Measurements from ENCODE around the gene GSDME.

The GSDME gene

GRCh38 chr7:24757353-24758275 is at the start of gene GSDME:
Gene GSDME (minus strand): TSS chr7:24757464. CDS start chr7:24749774, 7,690 bp downstream.
- Histone ChIP-seq H3K4me1 (ENCODE audit: low read length) (no peaks in the 10 kb centered on the region), H3K27me3 (replicated peaks; ENCODE audit: insufficient read depth, low read length) (no peaks in the 10 kb centered on the region), H3K4me3 (ENCODE audit: low read length) (peak within 1 kb of the TSS; percentile 75), H4K20me1 (ENCODE audit: insufficient read depth, low read length) (no peaks in the 10 kb centered on the region), H3F3A (ENCODE audit: insufficient read depth, low read length) (no peaks in the 10 kb centered on the region), H3K9me2 (replicated peaks; ENCODE audit: insufficient read depth, low read length) (no peaks in the 10 kb centered on the region), H3K27ac (ENCODE audit: low read length) (no peak within 1 kb of the TSS), H3K9me3 (replicated peaks; ENCODE audit: insufficient read depth, low read length) (no peaks in the 10 kb centered on the region), H2AFZ (ENCODE audit: low read length) (peak within 1 kb of the TSS; percentile 83), H3K4me2 (ENCODE audit: low read depth, low read length) (peak within 1 kb of the TSS; percentile 82), H3K9ac (ENCODE audit: low read length) (peak within 1 kb of the TSS; percentile 48; the same call in 1 of the 2 replicates), H3K79me2 (ENCODE audit: low read length) (no peaks in the 10 kb centered on the region), H3K36me3 (replicated peaks; ENCODE audit: insufficient read depth, low read length) (no peaks in the 10 kb centered on the region)
- TF ChIP-seq, protein P1, sequence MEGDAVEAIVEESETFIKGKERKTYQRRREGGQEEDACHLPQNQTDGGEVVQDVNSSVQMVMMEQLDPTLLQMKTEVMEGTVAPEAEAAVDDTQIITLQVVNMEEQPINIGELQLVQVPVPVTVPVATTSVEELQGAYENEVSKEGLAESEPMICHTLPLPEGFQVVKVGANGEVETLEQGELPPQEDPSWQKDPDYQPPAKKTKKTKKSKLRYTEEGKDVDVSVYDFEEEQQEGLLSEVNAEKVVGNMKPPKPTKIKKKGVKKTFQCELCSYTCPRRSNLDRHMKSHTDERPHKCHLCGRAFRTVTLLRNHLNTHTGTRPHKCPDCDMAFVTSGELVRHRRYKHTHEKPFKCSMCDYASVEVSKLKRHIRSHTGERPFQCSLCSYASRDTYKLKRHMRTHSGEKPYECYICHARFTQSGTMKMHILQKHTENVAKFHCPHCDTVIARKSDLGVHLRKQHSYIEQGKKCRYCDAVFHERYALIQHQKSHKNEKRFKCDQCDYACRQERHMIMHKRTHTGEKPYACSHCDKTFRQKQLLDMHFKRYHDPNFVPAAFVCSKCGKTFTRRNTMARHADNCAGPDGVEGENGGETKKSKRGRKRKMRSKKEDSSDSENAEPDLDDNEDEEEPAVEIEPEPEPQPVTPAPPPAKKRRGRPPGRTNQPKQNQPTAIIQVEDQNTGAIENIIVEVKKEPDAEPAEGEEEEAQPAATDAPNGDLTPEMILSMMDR (IDR thresholded peaks at IDR 0.05; ENCODE audit: low read length) = no peak
- TF ChIP-seq EZH2phosphoT487 (IDR thresholded peaks at IDR 0.05; ENCODE audit: low read length) (no peak), EZH2 (optimal IDR thresholded peaks at IDR 0.05; ENCODE audit: low read depth, low read length) (no peak)
- DNase-seq = peak; percentile 62

DNA sequence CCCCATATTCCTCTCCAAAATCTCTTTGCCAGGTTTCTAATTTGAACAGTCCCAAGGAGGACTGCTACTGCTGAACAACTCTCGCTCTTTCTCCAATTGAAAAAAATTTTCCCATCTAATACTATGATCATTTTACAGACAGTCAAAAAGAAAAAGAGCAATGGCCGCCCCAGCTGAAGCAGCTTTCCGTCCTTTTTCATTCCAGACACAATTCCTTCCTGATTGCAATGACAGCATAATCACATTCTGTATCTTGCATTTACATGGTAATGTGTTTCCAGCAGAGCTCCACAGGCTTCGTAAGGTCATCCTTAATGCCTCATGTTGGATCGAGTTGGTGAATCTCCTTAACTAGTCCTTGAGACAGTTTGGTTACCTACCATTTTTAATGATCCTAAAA is 45.0 kb upstream of the GSDME start:
- H3F3A ChIP-seq (ENCODE audit: insufficient read depth, low read length) = no peaks in the 10 kb centered on the region
- no peak overlapping the region for H2AFZ ChIP-seq (ENCODE audit: low read length)
- no peaks in the 10 kb centered on the region for H3K9me2 ChIP-seq (replicated peaks; ENCODE audit: insufficient read depth, low read length)
- no peaks in the 10 kb centered on the region for H3K4me1 ChIP-seq (ENCODE audit: low read length)
- no peak overlapping the region for H3K4me2 ChIP-seq (ENCODE audit: low read depth, low read length)
- no peaks in the 10 kb centered on the region for H3K79me2 ChIP-seq (ENCODE audit: low read length)
- no peak for DNase-seq
- TF ChIP-seq EZH2 (optimal IDR thresholded peaks at IDR 0.05; ENCODE audit: low read depth, low read length) (no peak), EZH2phosphoT487 (IDR thresholded peaks at IDR 0.05; ENCODE audit: low read length) (no peak)
- TF ChIP-seq, protein P1 (IDR thresholded peaks at IDR 0.05; ENCODE audit: low read length) = no peak
- H3K9ac ChIP-seq (ENCODE audit: low read length) = no peak overlapping the region
- H3K4me3 ChIP-seq (ENCODE audit: low read length) = no peak overlapping the region
- H3K27me3 ChIP-seq (replicated peaks; ENCODE audit: insufficient read depth, low read length) = no peaks in the 10 kb centered on the region
- H3K27ac ChIP-seq (ENCODE audit: low read length) = no peak overlapping the region
- H3K36me3 ChIP-seq (replicated peaks; ENCODE audit: insufficient read depth, low read length) = no peaks in the 10 kb centered on the region
- no peaks in the 10 kb centered on the region for H3K9me3 ChIP-seq (replicated peaks; ENCODE audit: insufficient read depth, low read length)
- H4K20me1 ChIP-seq (ENCODE audit: insufficient read depth, low read length) = no peaks in the 10 kb centered on the region

- no peak overlapping the region for H3K4me2 ChIP-seq (ENCODE audit: low read depth, low read length)
- H3K9me3 ChIP-seq (replicated peaks; ENCODE audit: insufficient read depth, low read length) = no peaks in the 10 kb centered on the region
- H3K9me2 ChIP-seq (replicated peaks; ENCODE audit: insufficient read depth, low read length) = no peaks in the 10 kb centered on the region
- H2AFZ ChIP-seq (ENCODE audit: low read length) = no peak overlapping the region
- H3K27ac ChIP-seq (ENCODE audit: low read length) = no peak overlapping the region
- no peak overlapping the region for H3K4me3 ChIP-seq (ENCODE audit: low read length)
- no peaks in the 10 kb centered on the region for H3F3A ChIP-seq (ENCODE audit: insufficient read depth, low read length)
- no peaks in the 10 kb centered on the region for H4K20me1 ChIP-seq (ENCODE audit: insufficient read depth, low read length)
- H3K27me3 ChIP-seq (replicated peaks; ENCODE audit: insufficient read depth, low read length) = no peaks in the 10 kb centered on the region
- no peaks in the 10 kb centered on the region for H3K79me2 ChIP-seq (ENCODE audit: low read length)
- TF ChIP-seq EZH2phosphoT487 (IDR thresholded peaks at IDR 0.05; ENCODE audit: low read length) (no peak), EZH2 (optimal IDR thresholded peaks at IDR 0.05; ENCODE audit: low read depth, low read length) (no peak)
- TF ChIP-seq, protein P1 (IDR thresholded peaks at IDR 0.05; ENCODE audit: low read length) = no peak
- H3K4me1 ChIP-seq (ENCODE audit: low read length) = no peaks in the 10 kb centered on the region
- no peak overlapping the region for H3K9ac ChIP-seq (ENCODE audit: low read length)
- H3K36me3 ChIP-seq (replicated peaks; ENCODE audit: insufficient read depth, low read length) = no peaks in the 10 kb centered on the region
- DNase-seq = no peak
Observed at GRCh38 chr7:24801883-24802282, 44.6 kb upstream of the GSDME start.

Data from MM.1S (cell line).